Fibroblast of mammary gland (primary cell): ENCODE data around the gene TTC9C.

Experiments used
- DNase-seq: peaks from one replicate; pipeline ENCODE4 v3.0.0-alpha.2; 2010; ENCODE audit warnings: low read depth
- H3K4me3 ChIP-seq: 2 replicates; pipeline ENCODE4 v1.5.1; 2011; ENCODE audit warnings: low read depth, mild to moderate bottlenecking, low read length, moderate library complexity; ENCODE audit not compliant: control insufficient read depth
- CTCF ChIP-seq: conservative IDR thresholded peaks from 2 replicates; pipeline ENCODE4 v1.5.1; 2011; ENCODE audit warnings: low read depth, low read length, inconsistent platforms; ENCODE audit not compliant: control insufficient read depth, insufficient read depth

The TTC9C gene

GRCh38 chr11:62706850-62707247 is 21.4 kb upstream of the TTC9C start:
- no peak for TF ChIP-seq CTCF
- peak overlapping the region; percentile 44 for H3K4me3 ChIP-seq
- DNase-seq: no peak

GRCh38 chr11:62707277-62707861 is 20.9 kb upstream of the TTC9C start, which contains the start of the genes BSCL2 and GNG3:
TSS of gene BSCL2 (minus strand) at chr11:62707424. CDS start at chr11:62707195, 229 bp downstream.
TSS of gene GNG3 (plus strand) at chr11:62707676. CDS start at chr11:62708296, 620 bp downstream.
- DNase-seq: no peak
- no peak for TF ChIP-seq CTCF
- peak within 1 kb of the TSS; percentile 44 for H3K4me3 ChIP-seq

- DNase-seq: no peak
- no peak for TF ChIP-seq CTCF
- H3K4me3 ChIP-seq: no peak overlapping the region
These were observed 19.9 kb upstream of the TTC9C start for GRCh38 chr11:62708392-62708791.

- DNase-seq: no peak
- peak overlapping the region; percentile 66 for H3K4me3 ChIP-seq
- no peak for TF ChIP-seq CTCF
These were observed 19.5 kb upstream of the TTC9C start for GRCh38 chr11:62708793-62709192.

- peak overlapping the region; percentile 66 for H3K4me3 ChIP-seq
- DNase-seq: peak; percentile 98
- TF ChIP-seq CTCF: no peak
These were observed 18.9 kb upstream of the TTC9C start for GRCh38 chr11:62709247-62710000.

- TF ChIP-seq CTCF: no peak
- peak; percentile 51 for DNase-seq
- H3K4me3 ChIP-seq: peak overlapping the region; percentile 66
These were observed 18.3 kb upstream of the TTC9C start for GRCh38 chr11:62710001-62710345.

GRCh38 chr11:62712276-62712812 is 15.9 kb upstream of the TTC9C start:
- no peak overlapping the region for H3K4me3 ChIP-seq
- no peak for DNase-seq
- no peak for TF ChIP-seq CTCF
